ENCODE data around the gene CTCF.

CTCF gene

DNA sequence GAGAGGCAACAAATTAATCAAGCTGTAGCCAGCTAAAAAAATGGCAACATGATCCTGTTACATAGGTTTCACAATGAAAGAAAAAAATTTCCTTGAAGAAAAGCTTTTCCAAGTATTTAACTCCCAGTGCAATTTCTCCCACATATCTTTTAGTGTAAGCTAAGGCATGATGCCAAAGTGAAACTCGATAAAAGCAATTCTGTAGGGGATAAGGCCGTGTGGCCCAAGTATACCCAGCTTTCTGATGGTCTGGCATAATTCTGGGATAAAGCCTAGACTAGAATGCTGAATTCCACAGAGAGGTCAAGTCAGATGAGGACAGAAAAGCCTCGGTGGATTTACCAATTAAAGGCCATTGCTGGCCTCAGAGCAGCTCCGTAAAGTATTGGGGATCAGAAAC is 36.2 kb downstream of the CTCF start:
- H3K27me3 Mint-ChIP-seq, result no peaks in the 10 kb centered on the region
- H3K27ac Mint-ChIP-seq, result no peak overlapping the region
- peaks cover 1% of the 10 kb centered on the region for H3K36me3 Mint-ChIP-seq
- H3K9me3 Mint-ChIP-seq, result no peaks in the 10 kb centered on the region
- peaks cover 45% of the 10 kb centered on the region for H3K4me1 Mint-ChIP-seq
- no peak overlapping the region for H3K4me3 Mint-ChIP-seq

DNA sequence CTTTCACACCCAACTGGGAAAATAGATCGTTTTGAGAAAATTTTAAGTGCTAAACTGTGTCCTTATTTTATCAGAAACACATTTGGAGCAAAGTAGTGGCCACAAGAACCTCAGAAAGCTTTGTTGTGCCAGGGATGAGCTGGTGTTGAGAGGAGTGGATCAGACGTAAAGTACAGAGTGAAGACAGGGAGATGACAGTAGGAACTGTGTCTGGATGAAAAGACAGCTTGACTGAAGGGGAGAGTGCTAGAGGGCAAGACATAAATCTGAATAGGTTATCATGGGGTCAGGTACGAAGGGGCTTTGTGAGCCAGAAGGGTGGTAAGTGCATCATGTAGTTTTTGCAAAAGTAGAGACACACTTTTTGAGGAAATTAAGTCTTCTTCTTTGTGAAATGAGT is 43.3 kb downstream of the CTCF start:
- Mint-ChIP-seq H3K9me3 (no peaks in the 10 kb centered on the region), H3K4me1 (peaks cover 28% of the 10 kb centered on the region), H3K36me3 (no peaks in the 10 kb centered on the region), H3K27me3 (no peaks in the 10 kb centered on the region), H3K4me3 (no peak overlapping the region), H3K27ac (peak overlapping the region; percentile 39)

DNA sequence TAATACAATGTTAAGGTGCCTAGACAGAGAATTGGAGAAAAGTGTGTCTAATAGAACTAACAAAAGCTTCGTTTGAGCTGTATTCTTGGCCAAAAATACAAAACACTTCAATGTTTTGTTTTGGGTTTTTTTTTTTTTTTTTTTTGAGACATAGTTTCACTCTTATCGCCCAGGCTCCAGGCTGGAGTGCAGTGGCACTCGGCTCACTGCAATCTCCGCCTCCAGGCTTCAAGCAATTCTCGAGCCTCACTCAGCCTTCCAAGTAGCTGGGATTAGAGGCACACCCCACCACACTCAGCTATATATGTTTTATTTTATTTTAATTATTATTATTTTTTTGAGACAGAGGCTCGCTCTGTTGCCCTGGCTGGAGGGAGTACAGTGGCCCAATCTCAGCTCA is 44.3 kb downstream of the CTCF start:
- Mint-ChIP-seq H3K9me3 (no peaks in the 10 kb centered on the region), H3K36me3 (peaks cover 3% of the 10 kb centered on the region), H3K4me1 (peaks cover 23% of the 10 kb centered on the region), H3K4me3 (no peak overlapping the region), H3K27ac (no peak overlapping the region), H3K27me3 (no peaks in the 10 kb centered on the region)

DNA sequence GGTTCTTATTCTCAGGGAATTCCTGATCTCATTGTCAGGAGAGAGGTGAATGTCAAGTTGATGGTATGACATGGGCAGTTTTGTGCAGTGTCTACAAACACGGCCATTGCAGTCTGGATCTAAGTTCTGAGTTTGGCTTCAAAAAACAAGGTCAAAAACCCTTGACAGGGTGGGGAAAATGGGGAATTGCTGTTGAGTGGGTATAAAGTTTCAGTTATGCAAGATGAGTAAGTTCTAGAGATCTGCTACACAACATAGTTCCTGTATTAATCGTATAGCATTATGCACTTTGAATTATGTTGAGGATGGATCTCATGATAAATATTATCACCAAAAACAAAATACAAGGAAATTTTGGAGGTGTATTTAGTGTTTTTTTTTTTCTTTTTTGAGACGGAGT is 46.0 kb downstream of the CTCF start:
- Mint-ChIP-seq H3K4me1 (peaks cover 23% of the 10 kb centered on the region), H3K4me3 (no peak overlapping the region), H3K27me3 (no peaks in the 10 kb centered on the region), H3K27ac (no peak overlapping the region), H3K9me3 (no peaks in the 10 kb centered on the region), H3K36me3 (peaks cover 3% of the 10 kb centered on the region)

DNA sequence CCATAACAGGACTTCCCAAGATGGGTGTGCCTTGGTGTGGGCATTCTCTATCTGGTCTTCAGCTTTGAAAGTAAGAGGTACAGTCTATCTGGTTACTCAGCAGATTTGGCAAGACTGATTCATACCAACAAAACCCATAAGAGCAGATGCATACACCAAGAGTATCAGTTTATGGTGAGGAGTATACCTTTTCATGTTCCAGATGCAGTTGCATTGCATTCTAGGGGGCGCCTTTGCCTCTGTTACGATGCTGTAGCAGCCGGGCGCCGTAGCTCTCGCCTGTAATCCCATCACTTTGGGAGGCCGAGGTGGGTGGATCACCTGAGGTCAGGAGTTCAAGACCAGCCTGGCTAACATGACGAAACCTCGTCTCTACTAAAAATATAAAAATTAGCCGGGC is 51.5 kb downstream of the CTCF start:
- no peaks in the 10 kb centered on the region for H3K9me3 Mint-ChIP-seq
- H3K36me3 Mint-ChIP-seq, result peaks cover 7% of the 10 kb centered on the region
- H3K4me3 Mint-ChIP-seq, result no peak overlapping the region
- no peak overlapping the region for H3K27ac Mint-ChIP-seq
- H3K4me1 Mint-ChIP-seq, result peaks cover 4% of the 10 kb centered on the region
- no peaks in the 10 kb centered on the region for H3K27me3 Mint-ChIP-seq

DNA sequence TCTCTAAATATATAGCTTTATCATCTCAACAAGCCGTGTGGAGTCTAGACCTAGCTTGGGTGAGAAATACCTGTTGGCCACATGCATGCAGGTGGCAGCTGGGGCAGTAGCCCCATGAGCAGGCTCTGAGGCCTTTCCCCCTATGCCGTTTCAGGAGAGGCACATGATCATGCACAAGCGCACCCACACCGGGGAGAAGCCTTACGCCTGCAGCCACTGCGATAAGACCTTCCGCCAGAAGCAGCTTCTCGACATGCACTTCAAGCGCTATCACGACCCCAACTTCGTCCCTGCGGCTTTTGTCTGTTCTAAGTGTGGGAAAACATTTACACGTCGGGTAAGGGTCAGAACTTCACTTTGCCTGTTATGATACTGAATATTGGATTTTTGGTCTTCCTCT is 65.9 kb downstream of the CTCF start:
- Mint-ChIP-seq H3K9me3 (no peaks in the 10 kb centered on the region), H3K4me3 (no peak overlapping the region), H3K27me3 (no peaks in the 10 kb centered on the region), H3K27ac (no peak overlapping the region), H3K4me1 (no peaks in the 10 kb centered on the region), H3K36me3 (peaks cover 12% of the 10 kb centered on the region)

DNA sequence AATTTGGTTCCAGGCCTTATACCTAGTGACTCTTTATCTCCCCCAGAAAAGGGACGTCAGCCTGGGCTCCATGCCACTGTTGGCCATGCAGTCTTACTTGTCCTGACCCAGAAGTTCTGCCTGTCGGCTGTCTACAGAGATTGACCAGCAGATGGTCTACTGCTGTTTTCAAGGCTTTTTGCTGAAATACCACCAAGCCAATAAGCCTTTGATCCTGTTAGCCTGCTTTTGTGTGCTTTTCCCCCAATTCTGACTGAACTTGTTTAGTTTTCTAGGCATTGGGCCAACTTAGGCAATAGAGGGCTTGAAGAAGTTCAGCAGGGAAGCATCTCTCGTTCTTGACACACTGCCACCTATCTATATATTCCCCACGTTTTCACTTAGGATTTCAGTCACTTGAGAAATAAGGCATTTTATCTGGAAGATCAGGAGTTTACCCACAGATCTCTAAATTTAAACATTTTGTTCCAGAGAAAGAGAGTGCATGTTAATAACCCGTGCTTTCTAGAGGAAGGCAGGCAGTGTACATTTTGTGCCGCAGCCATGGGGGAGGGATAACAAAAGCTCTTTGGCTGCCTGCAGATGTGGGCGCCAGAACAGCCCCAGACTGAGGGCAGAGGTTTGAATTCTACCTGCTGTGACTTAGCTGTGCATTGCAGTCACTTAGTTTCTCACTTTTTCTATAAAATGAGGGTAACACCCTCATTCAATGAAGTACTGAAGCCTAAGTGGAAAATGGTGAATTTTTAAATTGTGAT is 70.3 kb downstream of the CTCF start:
- Mint-ChIP-seq H3K36me3 (peaks cover 14% of the 10 kb centered on the region), H3K4me3 (no peak overlapping the region), H3K9me3 (no peaks in the 10 kb centered on the region), H3K27me3 (no peaks in the 10 kb centered on the region), H3K27ac (no peak overlapping the region), H3K4me1 (no peaks in the 10 kb centered on the region)

DNA sequence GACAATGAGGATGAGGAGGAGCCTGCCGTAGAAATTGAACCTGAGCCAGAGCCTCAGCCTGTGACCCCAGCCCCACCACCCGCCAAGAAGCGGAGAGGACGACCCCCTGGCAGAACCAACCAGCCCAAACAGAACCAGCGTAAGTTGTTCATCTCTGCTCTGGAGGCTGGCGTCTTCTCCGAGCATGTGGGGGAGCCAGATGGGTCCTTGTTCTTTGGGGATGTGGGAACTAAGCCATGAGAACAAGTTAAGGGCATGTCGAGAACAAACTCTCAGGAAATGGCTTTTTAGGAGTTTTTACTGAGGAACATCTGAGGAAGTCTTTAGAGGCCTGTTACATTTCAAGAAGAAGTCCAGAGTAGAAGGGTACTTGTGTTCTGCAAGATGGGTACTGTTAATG is 74.4 kb downstream of the CTCF start:
- Mint-ChIP-seq H3K27me3 (no peaks in the 10 kb centered on the region), H3K36me3 (peaks cover 3% of the 10 kb centered on the region), H3K27ac (peak overlapping the region; percentile 72), H3K9me3 (no peaks in the 10 kb centered on the region), H3K4me3 (no peak overlapping the region), H3K4me1 (no peaks in the 10 kb centered on the region)

DNA sequence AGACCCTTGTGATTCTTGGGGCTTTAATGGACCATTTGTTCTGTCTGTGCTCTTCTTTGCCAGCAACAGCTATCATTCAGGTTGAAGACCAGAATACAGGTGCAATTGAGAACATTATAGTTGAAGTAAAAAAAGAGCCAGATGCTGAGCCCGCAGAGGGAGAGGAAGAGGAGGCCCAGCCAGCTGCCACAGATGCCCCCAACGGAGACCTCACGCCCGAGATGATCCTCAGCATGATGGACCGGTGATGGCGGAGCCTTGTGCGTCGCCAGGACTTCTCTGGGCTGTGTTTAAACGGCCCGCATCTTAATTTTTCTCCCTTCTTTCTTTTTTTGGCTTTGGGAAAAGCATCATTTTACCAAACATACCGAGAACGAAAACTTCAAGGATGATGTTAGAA is 75.3 kb downstream of the CTCF start:
- Mint-ChIP-seq H3K9me3 (no peaks in the 10 kb centered on the region), H3K27me3 (no peaks in the 10 kb centered on the region), H3K4me1 (no peaks in the 10 kb centered on the region), H3K4me3 (no peak overlapping the region), H3K36me3 (peaks cover 3% of the 10 kb centered on the region), H3K27ac (no peak overlapping the region)

DNA sequence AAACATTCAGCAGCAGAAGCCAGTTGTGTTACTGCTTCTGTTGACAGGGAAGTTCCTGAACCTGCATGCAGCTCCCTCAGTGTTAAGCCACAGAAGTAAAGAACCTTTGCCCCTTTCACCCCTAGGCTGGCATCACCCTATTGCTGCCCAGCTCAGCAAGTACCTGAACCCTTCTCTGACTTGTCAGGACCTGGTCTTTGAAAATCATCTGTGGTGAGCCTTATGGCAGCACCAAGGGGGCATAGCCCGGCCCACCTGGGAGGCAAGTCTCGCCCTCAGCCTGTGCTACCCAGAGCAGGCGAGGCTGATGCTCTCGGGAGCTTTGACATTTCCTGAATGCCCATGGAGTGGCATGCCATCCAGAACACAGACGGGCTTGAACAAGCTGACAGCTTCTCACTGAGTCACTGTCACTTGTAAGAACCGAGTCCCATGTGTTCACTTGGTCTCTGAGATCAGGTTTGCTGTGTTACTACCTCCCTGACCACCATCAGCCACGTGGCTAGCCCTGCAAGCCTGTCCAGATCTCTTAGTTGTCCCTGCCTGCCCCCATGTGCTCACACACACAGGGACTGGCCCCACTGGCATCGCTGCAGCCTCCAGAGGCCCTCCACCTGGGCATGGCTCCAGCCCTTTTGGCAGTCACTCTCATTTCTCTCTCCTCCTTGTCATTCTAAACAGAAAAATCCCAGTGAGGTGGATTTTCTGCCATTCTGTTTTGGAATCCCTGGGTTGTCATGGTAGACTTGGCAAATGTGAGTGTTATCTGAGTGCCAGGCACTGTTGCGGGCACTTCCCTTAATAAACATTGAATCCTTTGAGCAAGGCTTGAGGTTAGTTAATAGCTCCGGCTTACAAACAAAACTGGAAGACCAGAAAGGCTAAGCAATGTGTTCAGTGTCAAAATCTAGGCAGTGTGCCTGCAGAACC is 79.7 kb downstream of the CTCF start:
- Mint-ChIP-seq H3K4me3 (no peak overlapping the region), H3K4me1 (peaks cover 8% of the 10 kb centered on the region), H3K9me3 (no peaks in the 10 kb centered on the region), H3K36me3 (peaks cover under 1% of the 10 kb centered on the region), H3K27ac (no peak overlapping the region), H3K27me3 (no peaks in the 10 kb centered on the region)

DNA sequence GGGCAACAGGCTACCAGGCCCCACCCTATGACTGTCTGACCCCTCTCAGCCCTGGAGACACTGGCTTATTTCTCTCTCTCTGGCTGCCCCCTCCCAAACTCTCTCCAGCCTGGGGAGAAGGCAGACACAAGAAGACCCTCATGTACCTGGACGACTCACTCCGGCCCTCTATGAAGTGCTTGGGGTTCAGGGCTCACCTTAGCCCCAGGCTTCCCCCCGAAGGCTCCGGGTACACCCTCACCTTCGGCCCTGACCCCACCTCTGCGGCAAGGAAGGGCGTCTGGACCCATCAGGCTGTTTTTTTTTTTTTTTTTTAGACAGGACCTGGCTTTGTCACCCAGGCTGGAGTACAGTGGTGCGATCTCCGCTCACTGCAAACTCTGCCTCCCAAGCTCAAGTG is 81.7 kb downstream of the CTCF start:
- Mint-ChIP-seq H3K4me1 (peaks cover 8% of the 10 kb centered on the region), H3K27ac (no peak overlapping the region), H3K27me3 (no peaks in the 10 kb centered on the region), H3K36me3 (no peaks in the 10 kb centered on the region), H3K4me3 (peak overlapping the region; percentile 77), H3K9me3 (no peaks in the 10 kb centered on the region)

DNA sequence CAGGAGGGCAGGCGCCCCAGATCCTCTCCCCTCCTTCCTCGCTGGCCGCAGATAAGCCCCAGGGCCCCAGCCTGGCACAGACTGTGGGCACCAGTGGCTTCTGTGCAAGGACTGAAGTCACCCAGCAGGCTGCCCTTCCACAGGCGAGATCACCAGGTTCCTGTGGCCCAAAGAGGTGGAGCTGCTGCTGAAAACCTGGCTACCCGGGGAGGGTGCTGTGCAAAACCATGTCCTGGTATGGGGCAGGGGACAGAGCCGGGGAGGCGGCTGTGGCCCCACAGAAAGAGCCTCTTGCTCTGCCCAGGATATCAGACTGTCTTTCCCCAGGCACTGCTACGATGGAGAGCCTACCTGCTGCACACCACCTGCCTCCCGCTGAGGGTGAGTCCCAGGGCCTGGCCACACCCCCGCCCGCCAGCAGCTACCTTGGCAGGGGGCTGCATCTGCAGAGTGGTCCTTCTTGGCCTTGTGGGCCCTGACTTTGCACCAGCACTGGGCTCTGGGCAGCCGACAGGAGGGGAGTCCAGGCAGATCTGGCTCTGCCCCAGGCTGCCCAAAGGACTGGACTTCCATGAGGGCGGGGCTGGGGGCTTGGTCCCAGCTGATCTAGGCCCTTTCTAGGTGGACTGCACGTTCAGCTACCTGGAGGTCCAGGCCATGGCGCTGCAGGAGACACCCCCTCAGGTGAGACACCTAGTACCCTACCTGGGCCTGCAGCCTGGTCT is 83.2 kb downstream of the CTCF start:
- no peaks in the 10 kb centered on the region for H3K9me3 Mint-ChIP-seq
- H3K4me1 Mint-ChIP-seq, result peaks cover 16% of the 10 kb centered on the region
- H3K4me3 Mint-ChIP-seq, result peak overlapping the region; percentile 86
- H3K36me3 Mint-ChIP-seq, result peaks cover 2% of the 10 kb centered on the region
- no peaks in the 10 kb centered on the region for H3K27me3 Mint-ChIP-seq
- H3K27ac Mint-ChIP-seq, result peak overlapping the region; percentile 23

DNA sequence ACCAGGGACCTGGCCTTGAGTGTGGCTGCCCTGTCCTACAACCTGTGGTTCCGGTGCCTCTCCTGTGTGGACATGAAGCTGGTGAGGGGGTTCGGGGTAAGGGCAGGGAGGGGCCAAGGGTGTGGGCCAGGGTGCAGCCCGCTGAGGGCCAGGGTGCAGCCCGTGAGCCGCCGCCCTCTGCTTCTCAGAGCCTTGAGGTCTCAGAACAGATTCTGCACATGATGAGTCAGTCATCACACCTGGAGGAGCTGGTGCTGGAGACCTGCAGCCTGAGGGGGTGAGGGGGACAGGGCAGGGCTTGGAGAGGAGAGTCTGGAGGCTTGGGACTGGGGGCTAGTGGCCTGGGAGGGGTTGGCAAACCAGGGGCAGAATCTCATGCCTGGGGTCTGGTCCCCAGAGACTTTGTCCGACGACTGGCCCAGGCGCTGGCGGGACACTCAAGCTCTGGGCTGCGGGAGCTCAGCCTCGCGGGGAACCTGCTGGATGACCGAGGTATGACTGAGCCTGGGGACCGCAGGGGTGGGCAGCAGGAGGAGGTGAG is 84.9 kb downstream of the CTCF start:
- Mint-ChIP-seq H3K4me3 (peak overlapping the region; percentile 7), H3K36me3 (peaks cover 8% of the 10 kb centered on the region), H3K27me3 (no peaks in the 10 kb centered on the region), H3K27ac (no peak overlapping the region), H3K9me3 (no peaks in the 10 kb centered on the region), H3K4me1 (peaks cover 22% of the 10 kb centered on the region)

DNA sequence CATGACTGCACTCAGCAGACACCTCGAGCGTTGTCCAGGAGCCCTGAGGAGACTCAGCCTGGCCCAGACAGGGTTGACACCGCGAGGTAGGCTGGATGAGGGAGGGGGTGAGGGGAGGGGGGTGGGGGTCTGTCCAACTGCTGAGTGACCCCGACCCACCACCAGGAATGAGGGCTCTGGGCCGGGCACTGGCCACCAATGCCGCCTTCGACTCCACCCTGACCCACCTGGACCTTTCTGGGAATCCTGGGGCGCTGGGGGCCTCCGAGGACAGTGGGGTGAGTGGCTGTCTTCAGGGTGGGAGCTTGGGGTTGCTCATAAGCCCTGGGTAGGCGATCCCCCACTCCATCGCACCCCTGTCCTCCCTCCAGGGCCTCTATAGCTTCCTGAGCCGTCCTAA is 85.4 kb downstream of the CTCF start:
- Mint-ChIP-seq H3K27ac (no peak overlapping the region), H3K4me1 (peaks cover 22% of the 10 kb centered on the region), H3K27me3 (no peaks in the 10 kb centered on the region), H3K9me3 (no peaks in the 10 kb centered on the region), H3K4me3 (no peak overlapping the region), H3K36me3 (peaks cover 9% of the 10 kb centered on the region)

DNA sequence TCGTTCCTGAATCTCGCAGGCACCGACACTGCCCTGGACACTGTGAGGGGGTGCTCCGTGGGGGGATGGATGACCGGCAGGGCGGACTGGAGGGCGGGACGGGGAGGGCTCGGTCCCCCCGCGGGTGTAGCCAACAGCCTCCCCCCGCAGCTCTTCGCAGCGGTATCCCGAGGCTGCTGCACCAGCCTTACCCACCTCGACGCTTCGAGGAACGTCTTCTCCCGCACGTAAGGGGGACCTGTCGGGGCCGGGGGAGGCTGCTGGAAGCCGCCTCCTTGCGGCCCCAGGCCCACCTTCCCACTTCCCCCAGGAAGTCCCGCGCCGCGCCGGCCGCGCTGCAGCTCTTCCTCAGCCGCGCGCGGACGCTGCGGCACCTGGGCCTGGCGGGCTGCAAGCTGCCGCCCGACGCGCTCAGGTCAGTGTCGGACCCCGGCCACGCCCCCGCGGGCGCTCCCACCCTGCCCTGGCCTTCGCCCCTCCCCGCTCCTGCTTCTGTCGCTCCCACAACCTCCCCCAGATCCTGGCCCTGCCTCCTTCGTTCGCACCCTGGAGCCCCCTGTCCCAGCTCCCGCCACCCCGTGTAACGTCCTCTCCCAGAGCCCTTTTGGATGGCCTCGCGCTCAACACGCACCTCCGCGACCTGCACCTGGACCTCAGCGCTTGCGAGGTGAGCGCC is 85.9 kb downstream of the CTCF start:
- no peak overlapping the region for H3K27ac Mint-ChIP-seq
- H3K36me3 Mint-ChIP-seq, result peaks cover 9% of the 10 kb centered on the region
- H3K9me3 Mint-ChIP-seq, result no peaks in the 10 kb centered on the region
- no peak overlapping the region for H3K4me3 Mint-ChIP-seq
- H3K27me3 Mint-ChIP-seq, result no peaks in the 10 kb centered on the region
- H3K4me1 Mint-ChIP-seq, result peaks cover 22% of the 10 kb centered on the region
